Endothelial cell of umbilical vein (primary cell): ENCODE measurements around the gene CDH23. TPM values are rescaled to one million over a fixed set of nuclear protein-coding genes. Genes with fewer than 3 reads are reported as not detected.

ENCODE experiments used
- Bru-seq: library from RNA; stranded (reverse); fragments of 400-500 nt; gene quantifications from one replicate; lab custom pipeline; 2021; lab: Mats Ljungman, UMichigan
- BruChase-seq, 2 experiments: library from RNA; stranded (reverse); fragments of 400-500 nt; gene quantifications; one replicate each; lab custom pipeline; 2021; lab: Mats Ljungman, UMichigan
- BruUV-seq: library from RNA; stranded (reverse); fragments of 400-500 nt; replicated peaks from 2 replicates; lab custom pipeline; 2021; lab: Mats Ljungman, UMichigan
- CTCF ChIA-PET: fragments of 300-600, 350-600 bp; sonication (Branson Sonifier 250); formaldehyde crosslinking; loops from one replicate; lab custom pipeline; 2021; ENCODE audit warnings: antibody characterized with exemption, inconsistent platforms; lab: Charles Lee
- POLR2A ChIA-PET: fragments of 300-600, 350-600 bp; sonication (Branson Sonifier 250); formaldehyde crosslinking; loops from one replicate; lab custom pipeline; 2021; ENCODE audit warnings: antibody characterized with exemption, inconsistent platforms; lab: Charles Lee
- DNase-seq: peaks from one replicate; pipeline ENCODE4 v3.0.0-alpha.2; 2011; ENCODE audit warnings: low read depth, low spot score
- FAIRE-seq: peaks from 2 replicates; lab custom pipeline; 2011; peaks lifted over from hg19 to GRCh38; lab: Jason Lieb, UNC
- H2AFZ ChIP-seq: 2 replicates; pipeline ENCODE4 v1.6.0; 2012; ENCODE audit warnings: low read depth, low read length, control low read depth, inconsistent platforms
- H3K27ac ChIP-seq: 2 replicates; pipeline ENCODE4 v1.5.1; 2011; ENCODE audit warnings: low read depth, mild to moderate bottlenecking, control low read depth, low read length, moderate library complexity; ENCODE audit not compliant: insufficient read depth
- H3K27me3 ChIP-seq, 2 experiments: 2 replicates each; pipeline versions ENCODE4 v1.6.0 to v1.6.1; 2011; ENCODE audit warnings: low read length in 2 of 2, mixed read lengths in 1 of 2; ENCODE audit not compliant: control insufficient read depth in 2 of 2, insufficient read depth in 2 of 2
- H3K36me3 ChIP-seq, 2 experiments: 2 replicates in 1 of 2; 3 replicates in 1 of 2; pipeline ENCODE4 v1.5.1; 2011; ENCODE audit warnings: low read length in 2 of 2, mild to moderate bottlenecking in 1 of 2, moderate library complexity in 1 of 2; ENCODE audit not compliant: control insufficient read depth in 2 of 2, insufficient read depth in 2 of 2; ENCODE audit errors: extremely low read depth in 1 of 2
- H3K4me1 ChIP-seq: 3 replicates; pipeline ENCODE4 v1.5.1; 2011; ENCODE audit warnings: mild to moderate bottlenecking, low read length; ENCODE audit not compliant: control insufficient read depth, insufficient read depth; ENCODE audit errors: extremely low read depth
- H3K4me2 ChIP-seq: 2 replicates; pipeline ENCODE4 v1.6.1; 2011; ENCODE audit warnings: low read length, control low read depth, mixed read lengths; ENCODE audit not compliant: insufficient read depth
- H3K4me3 ChIP-seq, 3 experiments: fragments of 200-600 bp in 1 of 3; sonication (generic), shearing (Covaris generic) in 1 of 3; replicated peaks in 1 of 3; 2 replicates each; pipeline ENCODE4 v1.5.1; 2011 to 2016; ENCODE audit warnings: control low read depth in 3 of 3, low read length in 3 of 3, mild to moderate bottlenecking in 2 of 3, inconsistent platforms in 1 of 3, low read depth in 1 of 3, moderate library complexity in 1 of 3; ENCODE audit not compliant: insufficient read depth in 1 of 3
- H3K79me2 ChIP-seq: 2 replicates; pipeline ENCODE4 v1.6.0; 2012; ENCODE audit warnings: low read length, inconsistent platforms; ENCODE audit not compliant: control insufficient read depth, insufficient read depth
- H3K9ac ChIP-seq: replicated peaks from 2 replicates; pipeline ENCODE3; 2011; ENCODE audit warnings: low read length, control low read depth; ENCODE audit not compliant: insufficient read depth; ENCODE audit errors: extremely low read depth
- H3K9me1 ChIP-seq: replicated peaks from 3 replicates; pipeline ENCODE4 v1.6.0; 2011; ENCODE audit warnings: mild to moderate bottlenecking, low read length; ENCODE audit not compliant: control insufficient read depth, insufficient read depth; ENCODE audit errors: extremely low read depth
- H3K9me3 ChIP-seq: replicated peaks from 2 replicates; pipeline ENCODE4 v1.5.1; 2012; ENCODE audit warnings: low read length, inconsistent platforms; ENCODE audit not compliant: control insufficient read depth, insufficient read depth
- H4K20me1 ChIP-seq: replicated peaks from 2 replicates; pipeline ENCODE3; 2011; ENCODE audit warnings: mild to moderate bottlenecking, low read length; ENCODE audit not compliant: control insufficient read depth, insufficient read depth; ENCODE audit errors: extremely low read depth
- CTCF ChIP-seq, 2 donors: IDR thresholded peaks; 1 replicate in 1 of 2; 2 replicates in 1 of 2; pipeline ENCODE4 v1.5.1; 2011; ENCODE audit warnings: low read length in 2 of 2, mild to moderate bottlenecking in 2 of 2, moderate library complexity in 2 of 2, control low read depth in 1 of 2, inconsistent platforms in 1 of 2, low read depth in 1 of 2; ENCODE audit not compliant: insufficient read depth in 1 of 2; ENCODE audit errors: extremely low read depth in 1 of 2
- EZH2 ChIP-seq: IDR thresholded peaks from 2 replicates; pipeline ENCODE4 v1.6.1; 2012; ENCODE audit warnings: borderline replicate concordance, low read depth, mild to moderate bottlenecking, moderate library complexity, low read length, inconsistent platforms; ENCODE audit not compliant: severe bottlenecking
- FOS ChIP-seq: IDR thresholded peaks from 2 replicates; pipeline ENCODE4 v1.6.1; 2011; ENCODE audit warnings: mild to moderate bottlenecking, low read length, moderate library complexity, borderline replicate concordance; ENCODE audit not compliant: insufficient read depth
- JUN ChIP-seq: IDR thresholded peaks from 2 replicates; pipeline ENCODE4 v1.6.1; 2011; ENCODE audit warnings: borderline replicate concordance, low read depth; ENCODE audit not compliant: insufficient read length, insufficient read depth
- MAX ChIP-seq: IDR thresholded peaks from 2 replicates; pipeline ENCODE4 v1.6.1; 2011; ENCODE audit not compliant: insufficient read depth, insufficient read length
- MYC ChIP-seq: IDR thresholded peaks from one replicate; pipeline ENCODE4 v1.6.1; 2011; ENCODE audit warnings: mild to moderate bottlenecking, low read depth, low read length
- POLR2A ChIP-seq: IDR thresholded peaks from 2 replicates; pipeline ENCODE4 v1.6.1; 2012; ENCODE audit warnings: low read depth, mild to moderate bottlenecking, control low read depth, low read length
- dilution Hi-C: fragments of 300-500 bp; cut with MboI; formaldehyde crosslinking; loops from one replicate; pipeline ENCODE4 v1.15.0; 2019; ENCODE audit warnings: low sequenced_read_pairs; ENCODE audit not compliant: extremely low pct_ligation_motif_present
- intact Hi-C: fragments of 100-400 bp; cut with micrococcal nuclease; formaldehyde crosslinking; loops from one replicate; pipeline ENCODE4 v1.10.0; 2022
- long read RNA-seq: library from polyadenylated mRNA; stranded (forward); transcript quantifications from one replicate; pipeline ENCODE4 v2.0.0, GENCODE V29; 2021
- polyA minus RNA-seq, 3 experiments: library from RNA; depleted of rRNA, polyadenylated mRNA; stranded (reverse); fragments of >200 nt; gene quantifications; 1 replicate in 1 of 3; 2 replicates in 2 of 3; pipeline ENCODE4 v1.2.3, GENCODE V29; 2011
- polyA plus RNA-seq, 4 experiments: library from polyadenylated mRNA; depleted of rRNA in 3 of 4; stranded (reverse) in 3 of 4; unstranded in 1 of 4; fragments of >200 nt; gene quantifications; 2 replicates each; pipeline versions ENCODE4 v1.2.1 to v1.2.3, GENCODE V29; 2011 to 2012; ENCODE audit warnings: missing spikeins in 1 of 4
- total RNA-seq: library from RNA; stranded (reverse); gene quantifications from 2 replicates; pipeline ENCODE4 v1.2.3, GENCODE V29; 2021

Gene CDH23
- not detected in 2 replicates for total RNA-seq
- polyA plus RNA-seq = not detected in 2 replicates
- 0.04 TPM in 1 of 2 replicates, not detected in the other for polyA plus RNA-seq (2011; cell fraction: cytosol; rRNA removed)
- polyA plus RNA-seq (2011; cell fraction: nucleus; rRNA removed) = not detected in 2 replicates
- polyA plus RNA-seq (2012) = 0.07 TPM in 1 of 2 replicates, not detected in the other
- polyA minus RNA-seq = 0.08 and 0.10 TPM in 2 replicates
- polyA minus RNA-seq (2011; cell fraction: cytosol; rRNA and poly(A)+ RNA removed) = not detected
- not detected in 2 replicates for polyA minus RNA-seq (2011; cell fraction: nucleus; rRNA and poly(A)+ RNA removed)
- Bru-seq, nascent RNA = percentile 0 among the genes with signal in this experiment
- BruChase-seq, experiment 1, labeled RNA remaining after a 6-hour chase = percentile 1 among the genes with signal in this experiment
- BruChase-seq, experiment 2, labeled RNA remaining after a 2-hour chase = percentile 0 among the genes with signal in this experiment
- long read RNA-seq, partial matches to known transcripts = 0 of 1 reads
- long read RNA-seq, other reads (novel, unspliced or antisense) = 1 of 1 reads

GRCh38 chr10:71396711-71397295 is at the start of gene CDH23:
TSS of gene CDH23 (plus strand) at chr10:71396920. CDS start at chr10:71439832, 42,912 bp downstream.
- Histone ChIP-seq H3K36me3 (no peaks in the 10 kb centered on the region), H3K27ac (no peak within 1 kb of the TSS), H3K4me3 (no peak within 1 kb of the TSS), H4K20me1 (no peaks in the 10 kb centered on the region), H3K9ac (no peak within 1 kb of the TSS), H2AFZ (peak within 1 kb of the TSS; percentile 45), H3K79me2 (no peaks in the 10 kb centered on the region), H3K4me2 (no peak within 1 kb of the TSS), H3K9me1 (no peaks in the 10 kb centered on the region), H3K9me3 (no peaks in the 10 kb centered on the region), H3K4me1 (no peaks in the 10 kb centered on the region), H3K27me3 (peaks cover 47 to 57% of the 10 kb centered on the region in 2 experiments)
- CTCF ChIA-PET = interaction anchor here (0.6 to 2.5 kb wide), 5 partner anchors 19 to 415 kb away, joined by 3 to 30 read pairs (median 5); no protein-coding TSS in a partner anchor
- no TSS peak for BruUV-seq
- FAIRE-seq = no peak
- POLR2A ChIA-PET = no interaction called here
- dilution Hi-C loops = no loop called here
- TF ChIP-seq FOS (no peak), MAX (no peak), JUN (no peak), MYC (no peak), EZH2 (no peak), POLR2A (no peak), CTCF (IDR thresholded peaks at IDR 0.05; ENCODE audit: extremely low read depth in 1 of 2, insufficient read depth in 1 of 2, low read depth in 1 of 2, low read length in 2 of 2) (no peak)
- intact Hi-C loops = no loop called here
- no peak for DNase-seq
